GM19193 (cell line): Measurements from ENCODE around the gene SGPP2.

Experiments
- POLR2A ChIP-seq: IDR thresholded peaks from 4 replicates; pipeline ENCODE4 v1.6.1; 2011; ENCODE audit not compliant: insufficient read depth, insufficient read length; ENCODE audit errors: extremely low read depth

SGPP2 gene

GRCh38 chr2:222525811-222526210 lies 101.5 kb downstream of the SGPP2 start:
- no peak for TF ChIP-seq POLR2A

- TF ChIP-seq POLR2A = no peak
These were observed 102.3 kb downstream of the SGPP2 start for GRCh38 chr2:222526480-222527277.

GRCh38 chr2:222532315-222532714 lies 108.0 kb downstream of the SGPP2 start:
- TF ChIP-seq POLR2A = no peak

GRCh38 chr2:222535477-222535876 lies 111.1 kb downstream of the SGPP2 start:
- TF ChIP-seq POLR2A = no peak

- no peak for TF ChIP-seq POLR2A
These were observed 114.2 kb downstream of the SGPP2 start for GRCh38 chr2:222538535-222538934.

- no peak for TF ChIP-seq POLR2A
These were observed 120.3 kb downstream of the SGPP2 start for GRCh38 chr2:222544661-222545060.

- no peak for TF ChIP-seq POLR2A
These were observed 121.8 kb downstream of the SGPP2 start for GRCh38 chr2:222545823-222546795.

- no peak for TF ChIP-seq POLR2A
These were observed 122.7 kb downstream of the SGPP2 start for GRCh38 chr2:222547083-222547482.

GRCh38 chr2:222548992-222549391 lies 124.6 kb downstream of the SGPP2 start:
- TF ChIP-seq POLR2A = no peak

GRCh38 chr2:222554517-222554916 lies 130.2 kb downstream of the SGPP2 start:
- TF ChIP-seq POLR2A = no peak

- no peak for TF ChIP-seq POLR2A
These were observed 136.8 kb downstream of the SGPP2 start for GRCh38 chr2:222561151-222561550.

- no peak for TF ChIP-seq POLR2A
These were observed 137.7 kb downstream of the SGPP2 start for GRCh38 chr2:222561817-222562645.

GRCh38 chr2:222563106-222563718 lies 138.9 kb downstream of the SGPP2 start:
- TF ChIP-seq POLR2A = no peak

- no peak for TF ChIP-seq POLR2A
These were observed 139.6 kb downstream of the SGPP2 start for GRCh38 chr2:222563936-222564335.
